T-cell (primary cell): ENCODE results near the gene MPPED1. TPM values are rescaled to one million over a fixed set of nuclear protein-coding genes. Genes with fewer than 3 reads are reported as not detected.

Experiments used
- ATAC-seq, 4 experiments: fragments of 200-7000 bp in 3 of 4; fragments of 150-1000 bp in 1 of 4; cut with Tn5 transposase; replicated peaks in 1 of 4; 1 replicate in 3 of 4; 2 replicates in 1 of 4; pipeline ENCODE4 v1.10.0; 2021; ENCODE audit warnings: moderate library complexity in 3 of 4, mild to moderate bottlenecking in 2 of 4, moderate number of reproducible peaks in 1 of 4
- CTCF ChIA-PET, 2 donors: fragments of 300-600 bp; sonication (Branson Sonifier 250); formaldehyde crosslinking; loops; one replicate each; lab custom pipeline; 2022; ENCODE audit warnings: antibody characterized with exemption in 2 of 2; lab: Charles Lee
- POLR2A ChIA-PET, 2 donors: fragments of 300-600 bp; sonication (Branson Sonifier 250); formaldehyde crosslinking; loops; one replicate each; lab custom pipeline; 2022; ENCODE audit warnings: antibody characterized with exemption in 2 of 2; lab: Charles Lee
- DNase-seq, 35 experiments: peaks; one replicate each; pipeline versions ENCODE4 v3.0.0 to v3.0.0-alpha.2; 2013 to 2023
- H3K27ac ChIP-seq: one replicate; pipeline ENCODE4 v1.5.1; 2013; ENCODE audit warnings: low read length
- H3K27me3 ChIP-seq, 2 experiments: replicated peaks in 1 of 2; 1 replicate in 1 of 2; 2 replicates in 1 of 2; pipeline versions ENCODE4 v1.6.1 to v1.7.0; 2013; ENCODE audit warnings: low read length in 1 of 2, mixed read lengths in 1 of 2; ENCODE audit not compliant: control insufficient read depth in 2 of 2, insufficient read depth in 2 of 2; ENCODE audit errors: extremely low read depth in 1 of 2
- H3K36me3 ChIP-seq, 2 donors: 1 replicate in 1 of 2; 2 replicates in 1 of 2; pipeline versions ENCODE4 v1.6.1 to v1.7.0; 2013; ENCODE audit warnings: low read length in 1 of 2; ENCODE audit not compliant: control insufficient read depth in 2 of 2, insufficient read depth in 1 of 2; ENCODE audit errors: extremely low read depth in 1 of 2
- H3K4me1 ChIP-seq, 2 experiments: 1 replicate in 1 of 2; 2 replicates in 1 of 2; pipeline versions ENCODE4 v1.6.1 to v1.7.0; 2013; ENCODE audit warnings: low read length in 2 of 2, mixed read lengths in 1 of 2; ENCODE audit not compliant: insufficient read depth in 2 of 2, control insufficient read depth in 1 of 2; ENCODE audit errors: extremely low read depth in 1 of 2
- H3K4me3 ChIP-seq, 2 donors: 1 replicate in 1 of 2; 2 replicates in 1 of 2; pipeline versions ENCODE4 v1.5.1 to v1.7.0; 2013; ENCODE audit warnings: mild to moderate bottlenecking in 2 of 2, low read length in 1 of 2, moderate library complexity in 1 of 2; ENCODE audit not compliant: control insufficient read depth in 1 of 2; ENCODE audit errors: extremely low read depth in 1 of 2
- H3K9me3 ChIP-seq: 2 replicates; pipeline ENCODE4 v1.7.0; 2013
- H3K27ac Mint-ChIP-seq, 2 donors: one replicate each; pipeline ENCODE4 v1.8.0; 2020 to 2021; ENCODE audit warnings: mild to moderate bottlenecking in 2 of 2, mixed read lengths in 2 of 2
- H3K27me3 Mint-ChIP-seq, 2 donors: one replicate each; pipeline ENCODE4 v1.8.0; 2021 to 2022; ENCODE audit warnings: mixed read lengths in 2 of 2
- H3K36me3 Mint-ChIP-seq: one replicate; pipeline ENCODE4 v1.8.0; 2021; ENCODE audit warnings: mixed read lengths
- H3K4me1 Mint-ChIP-seq, 3 donors: one replicate each; pipeline ENCODE4 v1.8.0; 2020 to 2022; ENCODE audit warnings: mixed read lengths in 3 of 3, mild to moderate bottlenecking in 1 of 3
- H3K4me3 Mint-ChIP-seq, 3 donors: one replicate each; pipeline ENCODE4 v1.8.0; 2020 to 2022; ENCODE audit warnings: mild to moderate bottlenecking in 3 of 3, mixed read lengths in 3 of 3, moderate library complexity in 3 of 3
- H3K9me3 Mint-ChIP-seq, 3 donors: one replicate each; pipeline ENCODE4 v1.8.0; 2020 to 2022; ENCODE audit warnings: mixed read lengths in 3 of 3
- WGBS: methylation state at CpG from one replicate; pipeline ENCODE4 v1.1.5; 2013; ENCODE audit warnings: missing lambda C conversion rate; ENCODE audit not compliant: insufficient coverage; 5-methylcytosine and 5-hydroxymethylcytosine counted together
- total RNA-seq, 35 experiments: library from RNA in 6 of 35; stranded (reverse) in 6 of 35; fragments of 120-200 nt in 1 of 35; gene quantifications; one replicate each; pipeline versions ENCODE4 v1.2.1 to v1.2.4 and lab custom pipeline; 2013 to 2026

MPPED1 gene
- total RNA-seq, 5 donors from 2014 or later (not counting 1 experiment from before 2014, with no cell fraction given) = not detected

DNA sequence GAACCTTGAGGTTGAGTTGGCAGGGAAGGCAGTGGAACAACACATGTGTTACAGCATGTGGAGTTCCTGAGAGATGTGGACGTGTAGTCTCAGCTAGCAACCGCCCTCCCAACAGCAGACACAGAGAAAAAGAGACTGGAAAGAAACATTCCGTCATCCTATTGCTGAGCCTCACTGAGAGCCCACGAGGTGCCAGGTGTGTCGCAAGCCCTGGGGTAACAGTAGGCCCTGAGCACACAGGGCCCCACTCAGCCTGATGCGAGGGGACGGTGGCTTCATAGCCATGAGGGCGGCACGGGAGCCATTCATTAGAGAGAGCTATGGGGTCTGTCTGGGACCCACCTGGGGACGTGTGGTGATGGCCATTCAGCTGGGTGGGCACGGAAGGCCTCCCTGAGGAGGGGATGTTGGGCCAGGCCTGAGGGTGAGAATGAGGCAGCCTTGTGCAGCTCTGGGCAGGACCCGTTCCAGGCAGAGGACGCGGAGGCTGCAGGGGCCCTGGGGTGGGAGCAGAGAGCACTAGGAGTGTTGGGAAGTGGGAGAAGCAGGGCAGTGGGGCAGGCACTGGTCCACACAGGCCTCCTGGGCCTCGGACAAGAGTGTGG is 26.2 kb downstream of the MPPED1 start:
- Histone ChIP-seq H3K9me3 (no peaks in the 10 kb centered on the region), H3K4me3 (no peak overlapping the region), H3K27ac (no peak overlapping the region), H3K36me3 (no peaks in the 10 kb centered on the region), H3K4me1 (no peaks in the 10 kb centered on the region), H3K27me3 (peaks cover 0 to 42% of the 10 kb centered on the region in 2 experiments)
- H3K4me1 Mint-ChIP-seq = no peaks in the 10 kb centered on the region
- DNase-seq = no peak
- H3K27ac Mint-ChIP-seq = no peak overlapping the region
- ChIA-PET POLR2A (no interaction called here), CTCF (interaction anchor here in 1 of 2 donors (0.5 kb wide), 1 partner anchor 486 kb away, joined by 9 read pairs; the partner anchor contains the start of gene PNPLA3)
- no peaks in the 10 kb centered on the region for H3K9me3 Mint-ChIP-seq
- no peak for ATAC-seq
- 84% methylated on average over 15 of the region's 15 CpGs for WGBS
- no peaks in the 10 kb centered on the region for H3K36me3 Mint-ChIP-seq
- no peak overlapping the region for H3K4me3 Mint-ChIP-seq
- peaks cover 8 to 29% of the 10 kb centered on the region in 2 donors for H3K27me3 Mint-ChIP-seq

DNA sequence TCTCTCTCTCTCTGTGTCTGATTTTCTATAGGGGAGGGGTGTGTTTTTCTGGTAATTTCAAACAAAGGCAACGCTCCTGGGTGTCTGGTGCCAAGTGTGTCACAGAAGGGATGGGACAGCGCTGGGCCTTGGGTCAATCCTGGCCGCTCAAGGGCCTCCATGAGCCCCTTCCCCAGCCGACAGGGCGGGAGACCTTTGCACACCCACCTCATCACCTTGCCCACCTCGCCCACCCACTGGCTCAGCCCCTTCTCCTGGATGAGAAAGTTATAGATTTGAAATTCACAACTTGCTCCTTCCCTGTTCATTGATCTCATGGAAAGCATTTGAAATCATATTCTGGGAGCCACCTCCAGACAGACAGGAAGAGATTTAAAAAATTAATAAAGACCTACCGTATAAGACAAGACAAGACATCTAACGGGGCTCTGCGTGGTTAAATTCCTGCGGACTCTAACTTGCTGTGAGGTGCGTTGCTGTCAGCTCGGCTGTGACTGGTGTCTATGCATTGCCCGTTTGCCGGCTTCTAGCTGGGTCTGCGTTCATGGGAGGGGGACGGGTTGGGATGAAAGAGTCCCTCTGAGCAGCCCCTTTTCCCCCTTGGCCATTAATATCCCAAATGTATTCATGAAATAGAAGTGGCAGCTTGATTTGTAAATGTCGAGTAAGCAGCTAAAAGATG is 27.0 kb downstream of the MPPED1 start:
- no peak overlapping the region for H3K27ac ChIP-seq
- ChIA-PET POLR2A (no interaction called here), CTCF (interaction anchor here in 1 of 2 donors (0.5 kb wide), 1 partner anchor 485 kb away, joined by 9 read pairs; the partner anchor contains the start of gene PNPLA3)
- H3K4me3 Mint-ChIP-seq = no peak overlapping the region
- DNase-seq (no peak), ATAC-seq (no peak)
- peaks cover 0 to 43% of the 10 kb centered on the region in 2 experiments for H3K27me3 ChIP-seq
- H3K4me1 Mint-ChIP-seq = no peaks in the 10 kb centered on the region
- H3K36me3 ChIP-seq = no peaks in the 10 kb centered on the region
- 86% methylated on average over 4 of the region's 17 CpGs for WGBS
- H3K9me3 ChIP-seq = no peaks in the 10 kb centered on the region
- H3K36me3 Mint-ChIP-seq = no peaks in the 10 kb centered on the region
- H3K4me3 ChIP-seq = no peak overlapping the region
- no peaks in the 10 kb centered on the region for H3K4me1 ChIP-seq
- no peaks in the 10 kb centered on the region for H3K9me3 Mint-ChIP-seq
- peaks cover 8 to 30% of the 10 kb centered on the region in 2 donors for H3K27me3 Mint-ChIP-seq
- H3K27ac Mint-ChIP-seq = no peak overlapping the region

DNA sequence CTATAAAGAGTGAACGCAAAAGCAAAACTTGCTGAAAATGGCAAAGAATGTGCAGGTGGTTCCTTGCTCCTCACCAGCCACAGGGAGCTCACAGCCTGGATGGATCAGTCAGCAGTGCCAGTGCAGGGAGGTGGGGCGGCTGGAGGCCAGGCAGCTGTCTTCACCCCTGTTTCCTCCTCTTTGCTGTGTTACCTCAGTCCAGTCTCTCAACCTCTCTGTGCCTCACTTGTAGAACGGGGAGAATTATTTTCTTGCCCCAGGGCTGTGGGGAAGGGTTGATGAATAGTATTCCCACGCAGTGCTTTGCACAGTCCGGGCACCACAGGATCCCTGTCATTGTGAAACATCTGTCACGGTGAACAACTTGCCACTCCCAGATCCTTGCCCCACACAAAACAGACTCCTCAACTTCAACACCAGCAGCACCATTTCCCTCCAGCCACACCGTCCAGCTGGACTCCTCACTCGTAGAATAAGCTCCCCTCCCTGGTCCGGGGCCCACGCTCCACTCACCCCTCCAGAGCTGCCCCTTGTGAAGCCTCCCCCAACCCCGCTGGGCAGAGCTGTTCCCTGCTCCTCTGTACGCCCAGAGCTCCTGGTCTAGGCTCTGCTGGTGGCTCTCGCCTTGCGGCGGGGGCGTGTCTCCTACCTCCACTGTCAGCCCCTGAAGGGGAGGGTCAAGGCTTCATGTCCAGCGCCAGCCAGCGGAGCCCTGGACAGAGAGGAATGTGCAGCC is 27.7 kb downstream of the MPPED1 start:
- 85% methylated on average over 13 of the region's 18 CpGs for WGBS
- Histone ChIP-seq H3K27me3 (peaks cover 0 to 40% of the 10 kb centered on the region in 2 experiments), H3K9me3 (no peaks in the 10 kb centered on the region), H3K4me3 (no peak overlapping the region), H3K4me1 (no peaks in the 10 kb centered on the region), H3K36me3 (no peaks in the 10 kb centered on the region), H3K27ac (no peak overlapping the region)
- DNase-seq (no peak), ATAC-seq (no peak)
- Mint-ChIP-seq H3K4me3 (no peak overlapping the region), H3K27me3 (peaks cover 8 to 30% of the 10 kb centered on the region in 2 donors), H3K27ac (no peak overlapping the region), H3K36me3 (no peaks in the 10 kb centered on the region), H3K9me3 (no peaks in the 10 kb centered on the region), H3K4me1 (no peaks in the 10 kb centered on the region)
- ChIA-PET POLR2A (no interaction called here), CTCF (no interaction called here)

DNA sequence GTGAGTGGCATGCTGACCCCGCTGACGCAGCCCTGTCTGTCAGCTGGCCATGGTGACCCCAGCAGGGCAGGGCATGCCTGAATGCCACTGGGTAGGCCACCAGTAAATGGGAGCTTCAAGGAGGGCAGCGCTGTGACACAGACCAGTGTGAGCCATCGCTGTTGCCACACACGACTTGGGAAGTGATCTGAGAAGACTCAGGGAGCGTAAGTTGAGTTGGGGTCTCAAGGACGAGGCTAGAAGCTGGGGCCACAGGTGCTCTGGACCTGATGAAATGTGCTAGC is 28.2 kb downstream of the MPPED1 start:
- Mint-ChIP-seq H3K36me3 (no peaks in the 10 kb centered on the region), H3K4me1 (no peaks in the 10 kb centered on the region), H3K27me3 (peaks cover 8 to 30% of the 10 kb centered on the region in 2 donors), H3K4me3 (no peak overlapping the region), H3K9me3 (no peaks in the 10 kb centered on the region), H3K27ac (no peak overlapping the region)
- H3K4me3 ChIP-seq = no peak overlapping the region
- no peak overlapping the region for H3K27ac ChIP-seq
- no peaks in the 10 kb centered on the region for H3K36me3 ChIP-seq
- H3K27me3 ChIP-seq = peaks cover 0 to 38% of the 10 kb centered on the region in 2 experiments
- CTCF ChIA-PET = no interaction called here
- 93% methylated on average over 6 of the region's 7 CpGs for WGBS
- no peak for DNase-seq
- no peaks in the 10 kb centered on the region for H3K4me1 ChIP-seq
- POLR2A ChIA-PET = no interaction called here
- no peak for ATAC-seq
- H3K9me3 ChIP-seq = no peaks in the 10 kb centered on the region

DNA sequence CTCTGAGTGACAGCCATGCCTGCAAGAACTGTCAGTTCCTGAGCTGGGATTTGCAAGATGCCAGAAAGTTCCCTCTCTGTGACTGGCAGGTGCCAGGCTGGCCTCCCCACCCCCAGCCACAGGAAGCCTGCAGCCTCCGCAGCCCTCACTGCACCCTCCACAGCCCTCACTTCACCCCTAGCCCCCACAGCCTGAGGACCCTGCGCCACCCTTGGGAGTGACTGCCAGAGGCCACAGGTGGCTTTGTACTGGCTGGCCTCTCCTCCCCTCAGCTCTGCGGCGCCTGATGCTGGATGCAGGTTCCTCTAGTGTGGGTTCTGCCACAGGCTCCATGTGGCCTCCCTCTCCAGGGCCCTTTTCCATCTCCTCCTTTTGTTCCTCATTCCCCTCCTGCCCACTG is 28.7 kb downstream of the MPPED1 start:
- DNase-seq (no peak), ATAC-seq (peak in 1 of 4 experiments; percentile 31)
- ChIA-PET POLR2A (no interaction called here), CTCF (no interaction called here)
- 6% methylated on average over 4 of the region's 4 CpGs for WGBS
- Histone ChIP-seq H3K27me3 (peaks cover 0 to 40% of the 10 kb centered on the region in 2 experiments), H3K9me3 (no peaks in the 10 kb centered on the region), H3K4me1 (no peaks in the 10 kb centered on the region), H3K27ac (no peak overlapping the region), H3K36me3 (no peaks in the 10 kb centered on the region), H3K4me3 (no peak overlapping the region)
- no peaks in the 10 kb centered on the region for H3K9me3 Mint-ChIP-seq
- H3K4me3 Mint-ChIP-seq = no peak overlapping the region
- H3K27me3 Mint-ChIP-seq = peaks cover 4 to 26% of the 10 kb centered on the region in 2 donors
- no peaks in the 10 kb centered on the region for H3K4me1 Mint-ChIP-seq
- H3K36me3 Mint-ChIP-seq = no peaks in the 10 kb centered on the region
- peak overlapping the region in 1 of 2 donors; percentile 2 for H3K27ac Mint-ChIP-seq

DNA sequence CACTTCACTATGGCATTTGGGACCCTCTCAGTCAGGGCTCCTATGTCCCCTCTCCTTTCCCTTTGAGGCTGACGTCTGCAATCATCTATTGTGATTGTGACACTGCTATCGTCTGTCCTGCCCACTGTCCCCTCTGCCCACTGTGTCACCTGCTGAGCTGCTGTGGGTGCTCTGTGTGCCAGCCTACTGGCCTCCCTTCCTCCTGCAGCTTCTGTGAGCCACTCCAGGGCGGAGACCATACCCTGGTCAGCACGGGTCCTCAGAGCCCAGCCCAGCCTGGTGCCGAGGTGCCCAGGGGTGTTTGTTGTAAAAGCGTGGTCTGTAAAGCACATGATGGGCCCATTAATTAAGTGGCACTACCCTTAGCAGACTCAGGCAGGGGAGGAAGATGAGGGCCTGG is 29.4 kb downstream of the MPPED1 start:
- POLR2A ChIA-PET = no interaction called here
- no peak overlapping the region for H3K4me3 Mint-ChIP-seq
- Histone ChIP-seq H3K4me1 (no peaks in the 10 kb centered on the region), H3K27me3 (peaks cover 0 to 42% of the 10 kb centered on the region in 2 experiments), H3K9me3 (no peaks in the 10 kb centered on the region), H3K36me3 (no peaks in the 10 kb centered on the region), H3K4me3 (no peak overlapping the region), H3K27ac (no peak overlapping the region)
- peaks cover 6 to 24% of the 10 kb centered on the region in 2 donors for H3K27me3 Mint-ChIP-seq
- WGBS = 78% methylated on average over 6 of the region's 6 CpGs
- no peak for DNase-seq
- no peaks in the 10 kb centered on the region for H3K4me1 Mint-ChIP-seq
- ATAC-seq = no peak
- no peaks in the 10 kb centered on the region for H3K9me3 Mint-ChIP-seq
- CTCF ChIA-PET = no interaction called here
- H3K36me3 Mint-ChIP-seq = no peaks in the 10 kb centered on the region
- peak overlapping the region in 1 of 2 donors; percentile 2 for H3K27ac Mint-ChIP-seq
